Uterus (tissue), 2 donors: ENCODE data around the gene ERO1B.

ENCODE experiments used
- POLR2A ChIP-seq, 2 donors: fragments of 450-650 bp; IDR thresholded peaks; one replicate each; pipeline ENCODE4 v1.6.1; 2016; ENCODE audit warnings: antibody characterized with exemption in 2 of 2, mild to moderate bottlenecking in 1 of 2, moderate library complexity in 1 of 2
- TF ChIP-seq, protein P1 (sequence below), 4 experiments: fragments of 200-600 bp in 2 of 4; fragments of 450-650 bp in 2 of 4; sonication (generic) in 2 of 4; IDR thresholded peaks; one replicate each; pipeline ENCODE4 v1.5.1; 2016 to 2019; ENCODE audit warnings: antibody characterized with exemption in 4 of 4, mild to moderate bottlenecking in 2 of 4, moderate library complexity in 1 of 4

DNA sequence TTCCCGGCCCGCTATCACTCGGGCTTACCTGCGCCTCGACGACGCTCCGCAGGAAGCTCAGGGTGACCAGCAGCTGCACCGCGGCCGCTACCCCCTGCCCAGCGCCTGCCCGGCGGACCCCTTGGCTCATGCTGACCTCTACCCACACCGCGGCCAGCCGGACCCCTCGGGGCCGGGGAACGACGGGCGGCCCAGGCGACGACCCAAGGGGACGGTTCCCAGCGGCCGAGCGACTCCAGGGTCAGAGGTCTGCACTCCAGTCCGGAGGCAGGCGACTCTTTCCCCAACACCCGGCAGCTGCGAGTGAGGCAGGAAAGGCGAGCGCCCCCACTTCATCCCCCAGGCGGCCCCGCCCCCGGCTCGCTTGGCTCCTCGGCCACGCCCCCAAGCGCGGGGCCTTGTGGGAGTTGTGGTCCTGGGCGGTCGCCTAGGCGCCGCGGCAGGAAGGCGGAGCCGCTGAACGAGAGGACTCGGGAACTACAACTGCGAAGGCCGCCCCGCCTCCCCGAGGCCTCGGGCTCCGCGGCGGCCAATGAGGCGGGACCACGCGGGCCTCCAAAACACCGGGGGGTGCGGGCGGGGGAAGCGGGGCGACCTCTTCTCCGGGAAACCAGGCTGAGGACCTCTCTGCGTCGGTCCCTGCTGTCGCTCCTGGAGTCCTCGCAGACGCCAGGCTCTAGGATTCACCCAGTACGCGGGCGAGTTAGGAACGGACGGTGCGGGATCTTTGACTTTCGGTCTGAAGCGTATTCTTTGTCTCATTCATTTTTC is at the start of gene ERO1B:
- TF ChIP-seq, protein P1, sequence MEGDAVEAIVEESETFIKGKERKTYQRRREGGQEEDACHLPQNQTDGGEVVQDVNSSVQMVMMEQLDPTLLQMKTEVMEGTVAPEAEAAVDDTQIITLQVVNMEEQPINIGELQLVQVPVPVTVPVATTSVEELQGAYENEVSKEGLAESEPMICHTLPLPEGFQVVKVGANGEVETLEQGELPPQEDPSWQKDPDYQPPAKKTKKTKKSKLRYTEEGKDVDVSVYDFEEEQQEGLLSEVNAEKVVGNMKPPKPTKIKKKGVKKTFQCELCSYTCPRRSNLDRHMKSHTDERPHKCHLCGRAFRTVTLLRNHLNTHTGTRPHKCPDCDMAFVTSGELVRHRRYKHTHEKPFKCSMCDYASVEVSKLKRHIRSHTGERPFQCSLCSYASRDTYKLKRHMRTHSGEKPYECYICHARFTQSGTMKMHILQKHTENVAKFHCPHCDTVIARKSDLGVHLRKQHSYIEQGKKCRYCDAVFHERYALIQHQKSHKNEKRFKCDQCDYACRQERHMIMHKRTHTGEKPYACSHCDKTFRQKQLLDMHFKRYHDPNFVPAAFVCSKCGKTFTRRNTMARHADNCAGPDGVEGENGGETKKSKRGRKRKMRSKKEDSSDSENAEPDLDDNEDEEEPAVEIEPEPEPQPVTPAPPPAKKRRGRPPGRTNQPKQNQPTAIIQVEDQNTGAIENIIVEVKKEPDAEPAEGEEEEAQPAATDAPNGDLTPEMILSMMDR (IDR thresholded peaks at IDR 0.05) = no peak
- peak; percentile 95 for TF ChIP-seq POLR2A (IDR thresholded peaks at IDR 0.05)
